ENCODE results near the gene TFF2.

TFF2 gene

GRCh38 chr21:42320791-42321190 is 30.0 kb downstream of the TFF2 start:
- DNase-seq (ENCODE audit: low spot score) = no peak

GRCh38 chr21:42319851-42320572 is 30.8 kb downstream of the TFF2 start:
- no peak for DNase-seq (ENCODE audit: low spot score)

- no peak for DNase-seq (ENCODE audit: low spot score)
Measured at GRCh38 chr21:42319376-42319775, 31.4 kb downstream of the TFF2 start.

- no peak for DNase-seq (ENCODE audit: low spot score)
Measured at GRCh38 chr21:42317826-42318746, 32.7 kb downstream of the TFF2 start.

GRCh38 chr21:42317341-42317741 is 33.5 kb downstream of the TFF2 start:
- DNase-seq (ENCODE audit: low spot score) = no peak

GRCh38 chr21:42316891-42317290 is 33.9 kb downstream of the TFF2 start:
- DNase-seq (ENCODE audit: low spot score) = no peak

GRCh38 chr21:42315296-42315891 is 35.4 kb downstream of the TFF2 start, which contains the start of gene TFF3:
TFF3 (minus strand) TSS chr21:42315409; CDS start chr21:42315374, 35 bp downstream.
- DNase-seq (ENCODE audit: low spot score) = no peak

GRCh38 chr21:42314616-42315295 is 36.0 kb downstream of the TFF2 start:
- DNase-seq (ENCODE audit: low spot score) = no peak

GRCh38 chr21:42313501-42313969 is 37.3 kb downstream of the TFF2 start:
- no peak for DNase-seq (ENCODE audit: low spot score)

GRCh38 chr21:42312626-42313104 is 38.1 kb downstream of the TFF2 start:
- DNase-seq (ENCODE audit: low spot score) = no peak

GRCh38 chr21:42311816-42312625 is 38.8 kb downstream of the TFF2 start:
- DNase-seq (ENCODE audit: low spot score) = no peak

- no peak for DNase-seq (ENCODE audit: low spot score)
Measured at GRCh38 chr21:42311160-42311559, 39.6 kb downstream of the TFF2 start.

- DNase-seq (ENCODE audit: low spot score) = no peak
Measured at GRCh38 chr21:42310411-42311001, 40.3 kb downstream of the TFF2 start.

GRCh38 chr21:42309753-42310213 is 41.0 kb downstream of the TFF2 start:
- DNase-seq (ENCODE audit: low spot score) = peak; percentile 60

GRCh38 chr21:42308914-42309752 is 41.7 kb downstream of the TFF2 start:
- no peak for DNase-seq (ENCODE audit: low spot score)

- DNase-seq (ENCODE audit: low spot score) = no peak
Measured at GRCh38 chr21:42308161-42308913, 42.5 kb downstream of the TFF2 start.

GRCh38 chr21:42307106-42307505 is 43.7 kb downstream of the TFF2 start:
- DNase-seq (ENCODE audit: low spot score) = no peak

GRCh38 chr21:42306366-42307035 is 44.3 kb downstream of the TFF2 start:
- no peak for DNase-seq (ENCODE audit: low spot score)

Data from activated CD4-positive, alpha-beta T cell treated with anti-CD3 and anti-CD28 coated beads, Interleukin-2, Interleukin-4, amounts not matched to agents 100 ng/mL and 50 ng/mL, durations not matched to agents 16 hours and 8 hours (primary cell).